Gastrocnemius medialis (tissue), 4 donors: Measurements from ENCODE around the gene BNC2. TPM values are rescaled to one million over a fixed set of nuclear protein-coding genes. Genes with fewer than 3 reads are reported as not detected.

Experiments used
- ATAC-seq, 2 donors: fragments of 150-250 bp; one replicate each; pipeline ENCODE4 v1.9.1; 2016
- DNase-seq, 2 donors: peaks; one replicate each; pipeline ENCODE4 v3.0.0-alpha.2; 2019
- H3K27ac ChIP-seq, 4 donors: fragments of 200-600 bp; sonication (generic); 1 replicate in 1 of 4; 2 replicates in 3 of 4; pipeline ENCODE4 v1.5.1; 2016 to 2018; ENCODE audit warnings: mild to moderate bottlenecking in 2 of 4, moderate library complexity in 1 of 4
- H3K27me3 ChIP-seq, 3 donors: fragments of 200-600 bp; sonication (generic) in 2 of 3; 1 replicate in 1 of 3; 2 replicates in 2 of 3; pipeline versions ENCODE4 v1.5.1 to v1.6.0; 2016 to 2019; ENCODE audit warnings: mild to moderate bottlenecking in 1 of 3, moderate library complexity in 1 of 3
- H3K36me3 ChIP-seq, 2 donors: fragments of 200-600 bp; sonication (generic) in 1 of 2; one replicate each; pipeline ENCODE4 v1.5.1; 2017 to 2018
- H3K4me1 ChIP-seq, 2 donors: fragments of 200-600 bp; sonication (generic) in 1 of 2; one replicate each; pipeline ENCODE4 v1.5.1; 2016 to 2017; ENCODE audit warnings: mild to moderate bottlenecking in 2 of 2
- H3K4me3 ChIP-seq, 4 donors: fragments of 200-600 bp; sonication (generic) in 3 of 4; 1 replicate in 1 of 4; 2 replicates in 3 of 4; pipeline ENCODE4 v1.5.1; 2016 to 2019; ENCODE audit warnings: mild to moderate bottlenecking in 2 of 4
- H3K9me3 ChIP-seq, 3 donors: fragments of 200-600 bp; sonication (generic) in 2 of 3; 1 replicate in 1 of 3; 2 replicates in 2 of 3; pipeline ENCODE4 v1.5.1; 2016 to 2019
- POLR2A ChIP-seq, 2 donors: fragments of 450-650 bp; IDR thresholded peaks; one replicate each; pipeline ENCODE4 v1.6.1; 2017; ENCODE audit warnings: antibody characterized with exemption in 2 of 2, mild to moderate bottlenecking in 2 of 2, moderate library complexity in 2 of 2
- in situ Hi-C, 4 donors: fragments of 200-750 bp; cut with MboI; loops; one replicate each; pipeline versions ENCODE4 v1.15.0 to v1.8.0; 2017; ENCODE audit warnings: low sequenced_read_pairs in 4 of 4
- intact Hi-C: fragments of 100-400 bp; cut with DNase I; formaldehyde crosslinking; loops from one replicate; pipeline ENCODE4 v1.15.1; 2023; ENCODE audit warnings: low total_unique reads
- total RNA-seq, 4 donors: library from RNA; depleted of rRNA; stranded (reverse); fragments of >200 nt; gene quantifications; one replicate each; pipeline versions ENCODE4 v1.1.0 to v1.2.3, GENCODE V29; 2016
- TF ChIP-seq, protein P1 (sequence below), 5 experiments: fragments of 450-650 bp in 3 of 5; fragments of 200-600 bp in 2 of 5; sonication (generic) in 2 of 5; IDR thresholded peaks in 4 of 5; conservative IDR thresholded peaks in 1 of 5; 1 replicate in 4 of 5; 2 replicates in 1 of 5; pipeline ENCODE4 v1.5.1; 2016 to 2019; ENCODE audit warnings: antibody characterized with exemption in 5 of 5, mild to moderate bottlenecking in 3 of 5, moderate library complexity in 3 of 5

Gene BNC2
- total RNA-seq, 4 donors from 2014 or later, result 40.9 to 122 (median 68.7) TPM

- Histone ChIP-seq H3K4me3 (no peak overlapping the region), H3K4me1 (peaks cover 4 to 6% of the 10 kb centered on the region in 2 donors), H3K36me3 (no peaks in the 10 kb centered on the region), H3K9me3 (no peaks in the 10 kb centered on the region), H3K27ac (peak overlapping the region in 2 of 4 donors; percentile 7 to 26), H3K27me3 (no peaks in the 10 kb centered on the region)
- intact Hi-C loops, result no loop called here
- TF ChIP-seq POLR2A (IDR thresholded peaks at IDR 0.05), result no peak
- TF ChIP-seq, protein P1, sequence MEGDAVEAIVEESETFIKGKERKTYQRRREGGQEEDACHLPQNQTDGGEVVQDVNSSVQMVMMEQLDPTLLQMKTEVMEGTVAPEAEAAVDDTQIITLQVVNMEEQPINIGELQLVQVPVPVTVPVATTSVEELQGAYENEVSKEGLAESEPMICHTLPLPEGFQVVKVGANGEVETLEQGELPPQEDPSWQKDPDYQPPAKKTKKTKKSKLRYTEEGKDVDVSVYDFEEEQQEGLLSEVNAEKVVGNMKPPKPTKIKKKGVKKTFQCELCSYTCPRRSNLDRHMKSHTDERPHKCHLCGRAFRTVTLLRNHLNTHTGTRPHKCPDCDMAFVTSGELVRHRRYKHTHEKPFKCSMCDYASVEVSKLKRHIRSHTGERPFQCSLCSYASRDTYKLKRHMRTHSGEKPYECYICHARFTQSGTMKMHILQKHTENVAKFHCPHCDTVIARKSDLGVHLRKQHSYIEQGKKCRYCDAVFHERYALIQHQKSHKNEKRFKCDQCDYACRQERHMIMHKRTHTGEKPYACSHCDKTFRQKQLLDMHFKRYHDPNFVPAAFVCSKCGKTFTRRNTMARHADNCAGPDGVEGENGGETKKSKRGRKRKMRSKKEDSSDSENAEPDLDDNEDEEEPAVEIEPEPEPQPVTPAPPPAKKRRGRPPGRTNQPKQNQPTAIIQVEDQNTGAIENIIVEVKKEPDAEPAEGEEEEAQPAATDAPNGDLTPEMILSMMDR (IDR thresholded peaks at IDR 0.05 in 4 of 5, conservative IDR thresholded peaks at IDR 0.05 in 1 of 5), result no peak
- ATAC-seq, result no peak
- no peak for DNase-seq
- in situ Hi-C loops, result no loop called here
These were observed 294.6 kb downstream of the BNC2 start for GRCh38 chr9:16575986-16576245.

GRCh38 chr9:16575142-16575985 is 295.1 kb downstream of the BNC2 start:
- Histone ChIP-seq H3K36me3 (no peaks in the 10 kb centered on the region), H3K4me1 (peaks cover 4 to 7% of the 10 kb centered on the region in 2 donors), H3K4me3 (no peak overlapping the region), H3K9me3 (no peaks in the 10 kb centered on the region), H3K27me3 (no peaks in the 10 kb centered on the region), H3K27ac (peak overlapping the region in 2 of 4 donors; percentile 7 to 26)
- DNase-seq (no peak), ATAC-seq (no peak)
- intact Hi-C loops, result no loop called here
- no peak for TF ChIP-seq POLR2A (IDR thresholded peaks at IDR 0.05)
- TF ChIP-seq, protein P1 (IDR thresholded peaks at IDR 0.05 in 4 of 5, conservative IDR thresholded peaks at IDR 0.05 in 1 of 5), result peak in 1 of 5 experiments; percentile 36
- in situ Hi-C loops, result no loop called here

- ATAC-seq (no peak), DNase-seq (no peak)
- H3K27me3 ChIP-seq, result no peaks in the 10 kb centered on the region
- H3K36me3 ChIP-seq, result no peaks in the 10 kb centered on the region
- TF ChIP-seq, protein P1 (IDR thresholded peaks at IDR 0.05 in 4 of 5, conservative IDR thresholded peaks at IDR 0.05 in 1 of 5), result no peak
- TF ChIP-seq POLR2A (IDR thresholded peaks at IDR 0.05), result no peak
- H3K9me3 ChIP-seq, result no peaks in the 10 kb centered on the region
- in situ Hi-C loops, result no loop called here
- intact Hi-C loops, result loop anchor here (5.0 kb wide), 2 partner anchors 155 to 300 kb away; partner anchors contain the start of gene BNC2
- peaks cover 4 to 7% of the 10 kb centered on the region in 2 donors for H3K4me1 ChIP-seq
- H3K27ac ChIP-seq, result no peak overlapping the region
- H3K4me3 ChIP-seq, result no peak overlapping the region
These were observed 298.3 kb downstream of the BNC2 start for GRCh38 chr9:16572005-16572734.

GRCh38 chr9:16571127-16571802 is 299.2 kb downstream of the BNC2 start:
- no peaks in the 10 kb centered on the region for H3K36me3 ChIP-seq
- H3K4me3 ChIP-seq, result peak overlapping the region; percentile 7 to 37 (median 16)
- no peak for DNase-seq
- in situ Hi-C loops (no loop called here), intact Hi-C loops (loop anchor here (5.0 kb wide), 2 partner anchors 156 to 301 kb away; partner anchors contain the start of gene BNC2)
- H3K4me1 ChIP-seq, result peaks cover 4 to 7% of the 10 kb centered on the region in 2 donors
- TF ChIP-seq, protein P1 (IDR thresholded peaks at IDR 0.05 in 4 of 5, conservative IDR thresholded peaks at IDR 0.05 in 1 of 5), result no peak
- TF ChIP-seq POLR2A (IDR thresholded peaks at IDR 0.05), result no peak
- peak overlapping the region in 1 of 4 donors; percentile 11 for H3K27ac ChIP-seq
- H3K27me3 ChIP-seq, result no peaks in the 10 kb centered on the region
- no peaks in the 10 kb centered on the region for H3K9me3 ChIP-seq
- peak; percentile 53 to 58 for ATAC-seq
